GM21717 (cell line): Measurements from ENCODE around the gene DIAPH3.
"Not testable (repeated sequence)": the region's sequence is repeated elsewhere in the genome, so short reads cannot be mapped to it uniquely, and the experiment has no call there.

Experiments used
- ATAC-seq: cut with Tn5 transposase; IDR thresholded peaks from one replicate; pipeline ENCODE4 v1.9.1; 2021; ENCODE audit warnings: mild to moderate bottlenecking, moderate library complexity; ENCODE audit not compliant: unreplicated experiment

Gene DIAPH3

GRCh38 chr13:60163478-60164233 lies at the start of gene DIAPH3:
Gene DIAPH3, minus strand, starts transcription at chr13:60163928. Its CDS starts 162 bp downstream, at chr13:60163766.
- ATAC-seq = peak; percentile 100

GRCh38 chr13:60213236-60213744 lies 49.6 kb upstream of the DIAPH3 start:
- no peak for ATAC-seq

- no peak for ATAC-seq
Measured at GRCh38 chr13:60211548-60211947, 47.8 kb upstream of the DIAPH3 start.

GRCh38 chr13:60210510-60211330 lies 47.0 kb upstream of the DIAPH3 start:
- no peak for ATAC-seq

GRCh38 chr13:60205499-60205898 lies 41.8 kb upstream of the DIAPH3 start:
- not testable (repeated sequence) for ATAC-seq

- ATAC-seq = no peak
Measured at GRCh38 chr13:60201286-60201685, 37.6 kb upstream of the DIAPH3 start.

GRCh38 chr13:60195893-60196292 lies 32.2 kb upstream of the DIAPH3 start:
- not testable (repeated sequence) for ATAC-seq

GRCh38 chr13:60182907-60183306 lies 19.2 kb upstream of the DIAPH3 start:
- no peak for ATAC-seq

- ATAC-seq = no peak
Measured at GRCh38 chr13:60178327-60178726, 14.6 kb upstream of the DIAPH3 start.

- no peak for ATAC-seq
Measured at GRCh38 chr13:60175571-60175970, 11.8 kb upstream of the DIAPH3 start.

- ATAC-seq = no peak
Measured at GRCh38 chr13:60174113-60174512, 10.4 kb upstream of the DIAPH3 start.

- no peak for ATAC-seq
Measured at GRCh38 chr13:60172111-60172510, 8.4 kb upstream of the DIAPH3 start.

GRCh38 chr13:60170414-60170813 lies 6.7 kb upstream of the DIAPH3 start:
- ATAC-seq = no peak

GRCh38 chr13:60169239-60170031 lies 5.7 kb upstream of the DIAPH3 start:
- ATAC-seq = no peak

GRCh38 chr13:60167121-60167520 lies 3.4 kb upstream of the DIAPH3 start:
- ATAC-seq = no peak

- no peak for ATAC-seq
Measured at GRCh38 chr13:60165391-60166099, 1.8 kb upstream of the DIAPH3 start.

GRCh38 chr13:60164234-60164889 lies 634 bp upstream of the DIAPH3 start:
- ATAC-seq = peak; percentile 27

GRCh38 chr13:60162096-60162495 lies 1.6 kb downstream of the DIAPH3 start:
- no peak for ATAC-seq

GRCh38 chr13:60158321-60158801 lies 5.4 kb downstream of the DIAPH3 start:
- no peak for ATAC-seq

GRCh38 chr13:60155978-60156377 lies 7.8 kb downstream of the DIAPH3 start:
- no peak for ATAC-seq
